T-helper 17 cell (primary cell): ENCODE measurements around the gene KCNQ1OT1. TPM values are rescaled to one million over a fixed set of nuclear protein-coding genes. Genes with fewer than 3 reads are reported as not detected.

Experiments used
- ATAC-seq: fragments of 150-1000 bp; cut with Tn5 transposase; 2 replicates; pipeline ENCODE4 v1.10.0; 2021; ENCODE audit warnings: mild to moderate bottlenecking, moderate library complexity
- DNase-seq, 3 donors: peaks; one replicate each; pipeline versions ENCODE4 v3.0.0 to v3.0.0-alpha.2; 2020 to 2021
- H3K9me3 ChIP-seq: one replicate; pipeline ENCODE4 v1.7.0; 2013; ENCODE audit warnings: low read length, mild to moderate bottlenecking; ENCODE audit not compliant: control insufficient read depth, poor library complexity, severe bottlenecking
- H3K27ac Mint-ChIP-seq: one replicate; pipeline ENCODE4 v1.8.0; 2022; ENCODE audit warnings: mild to moderate bottlenecking, moderate library complexity, mixed read lengths
- H3K27me3 Mint-ChIP-seq: one replicate; pipeline ENCODE4 v1.8.0; 2022; ENCODE audit warnings: mixed read lengths
- H3K36me3 Mint-ChIP-seq: one replicate; pipeline ENCODE4 v1.8.0; 2022; ENCODE audit warnings: low read depth, mixed read lengths
- H3K4me1 Mint-ChIP-seq: one replicate; pipeline ENCODE4 v1.8.0; 2022; ENCODE audit warnings: mild to moderate bottlenecking, mixed read lengths
- H3K4me3 Mint-ChIP-seq: one replicate; pipeline ENCODE4 v1.8.0; 2022; ENCODE audit warnings: mild to moderate bottlenecking, moderate library complexity, mixed read lengths
- total RNA-seq, 4 donors: library from RNA in 2 of 4; stranded (reverse) in 2 of 4; gene quantifications; one replicate each; pipeline ENCODE4 v1.2.3 and lab custom pipeline; 2022 to 2026

Gene KCNQ1OT1
- total RNA-seq, 2 donors from 2014 or later = 0.20 to 0.23 TPM

DNA sequence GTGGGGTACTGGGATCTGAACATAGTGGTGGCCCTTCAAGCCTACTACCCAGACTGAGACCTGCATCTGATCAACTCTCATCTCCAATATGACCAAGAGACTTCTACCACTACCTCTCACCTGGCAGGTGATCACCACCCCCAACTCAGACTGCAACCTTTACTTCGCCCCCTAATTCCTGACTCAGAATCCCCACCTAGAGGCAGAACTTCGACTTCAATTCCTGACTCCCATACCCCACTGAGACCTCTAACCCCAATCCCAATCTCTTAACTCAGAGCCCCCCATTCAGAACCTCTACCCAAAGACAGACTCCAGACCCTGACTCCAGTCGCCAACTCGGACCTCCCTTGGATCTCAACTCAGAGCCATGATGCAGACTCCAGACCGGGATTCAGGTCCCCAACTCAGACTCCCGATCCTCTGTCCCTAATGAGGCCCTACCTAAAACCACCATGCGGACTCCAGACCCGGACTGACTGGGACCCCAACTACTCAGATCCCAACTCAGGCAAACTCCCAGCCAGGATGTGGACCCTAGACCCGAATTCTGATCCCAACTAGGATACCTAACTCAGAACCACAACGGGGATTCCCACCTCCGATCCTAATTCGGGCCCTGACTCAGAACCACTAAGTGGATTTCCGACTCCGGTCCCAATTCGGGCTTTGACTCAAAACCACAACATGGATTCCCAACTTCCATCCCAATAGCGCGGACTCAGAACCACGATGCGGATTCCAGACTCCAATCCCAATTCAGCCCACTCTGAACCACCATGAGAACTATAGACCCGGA is 1.2 kb downstream of the KCNQ1OT1 start:
- H3K4me1 Mint-ChIP-seq = peaks cover 15% of the 10 kb centered on the region
- peak overlapping the region; percentile 84 for H3K4me3 Mint-ChIP-seq
- DNase-seq (no peak), ATAC-seq (no peak)
- H3K27me3 Mint-ChIP-seq = peaks cover 7% of the 10 kb centered on the region
- peaks cover 3% of the 10 kb centered on the region for H3K36me3 Mint-ChIP-seq
- no peak overlapping the region for H3K27ac Mint-ChIP-seq
- H3K9me3 ChIP-seq = no peaks in the 10 kb centered on the region

DNA sequence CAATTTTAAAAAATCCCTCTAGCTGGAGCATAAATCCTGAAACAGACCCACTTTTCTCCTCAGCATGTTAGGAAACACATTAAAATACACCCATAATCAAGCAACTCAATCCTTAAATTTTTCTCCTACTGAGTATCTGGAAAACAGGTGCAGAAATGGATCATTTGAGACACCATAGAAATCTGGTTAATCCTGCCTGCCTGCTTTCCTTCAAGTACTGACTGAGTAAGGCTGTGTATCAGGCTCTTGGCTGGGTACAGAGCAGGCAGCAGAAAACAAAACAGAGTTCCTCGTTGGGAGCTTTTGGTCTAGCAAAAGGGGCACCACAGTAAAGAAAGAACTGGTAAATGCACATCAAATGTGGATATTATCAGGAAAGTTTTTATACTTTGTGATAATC is 1.9 kb downstream of the KCNQ1OT1 start:
- Mint-ChIP-seq H3K4me3 (no peak overlapping the region), H3K4me1 (peaks cover 15% of the 10 kb centered on the region), H3K27ac (no peak overlapping the region), H3K36me3 (peaks cover 3% of the 10 kb centered on the region), H3K27me3 (peaks cover 7% of the 10 kb centered on the region)
- no peak for DNase-seq
- no peaks in the 10 kb centered on the region for H3K9me3 ChIP-seq
- ATAC-seq = no peak

DNA sequence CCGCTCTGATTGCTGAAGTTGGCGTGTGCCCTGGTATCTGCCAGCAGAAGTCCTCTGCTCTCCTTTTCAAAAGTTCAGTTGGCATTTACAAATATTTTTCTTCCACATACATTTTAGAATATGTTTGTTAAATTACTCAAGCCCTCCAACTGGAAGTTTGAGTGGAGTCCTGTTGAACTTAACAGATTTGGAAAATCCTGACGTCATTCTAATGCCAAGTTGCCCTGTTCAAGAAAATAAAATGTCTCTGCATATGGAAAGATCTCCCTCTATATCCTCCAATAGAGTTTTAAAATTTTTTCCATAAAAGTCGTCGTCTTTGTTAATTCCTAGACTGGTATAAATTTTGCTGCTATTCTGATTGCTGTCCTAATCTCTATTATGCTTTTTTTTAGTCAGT is 3.3 kb downstream of the KCNQ1OT1 start:
- H3K36me3 Mint-ChIP-seq = peaks cover 3% of the 10 kb centered on the region
- ATAC-seq = no peak

DNA sequence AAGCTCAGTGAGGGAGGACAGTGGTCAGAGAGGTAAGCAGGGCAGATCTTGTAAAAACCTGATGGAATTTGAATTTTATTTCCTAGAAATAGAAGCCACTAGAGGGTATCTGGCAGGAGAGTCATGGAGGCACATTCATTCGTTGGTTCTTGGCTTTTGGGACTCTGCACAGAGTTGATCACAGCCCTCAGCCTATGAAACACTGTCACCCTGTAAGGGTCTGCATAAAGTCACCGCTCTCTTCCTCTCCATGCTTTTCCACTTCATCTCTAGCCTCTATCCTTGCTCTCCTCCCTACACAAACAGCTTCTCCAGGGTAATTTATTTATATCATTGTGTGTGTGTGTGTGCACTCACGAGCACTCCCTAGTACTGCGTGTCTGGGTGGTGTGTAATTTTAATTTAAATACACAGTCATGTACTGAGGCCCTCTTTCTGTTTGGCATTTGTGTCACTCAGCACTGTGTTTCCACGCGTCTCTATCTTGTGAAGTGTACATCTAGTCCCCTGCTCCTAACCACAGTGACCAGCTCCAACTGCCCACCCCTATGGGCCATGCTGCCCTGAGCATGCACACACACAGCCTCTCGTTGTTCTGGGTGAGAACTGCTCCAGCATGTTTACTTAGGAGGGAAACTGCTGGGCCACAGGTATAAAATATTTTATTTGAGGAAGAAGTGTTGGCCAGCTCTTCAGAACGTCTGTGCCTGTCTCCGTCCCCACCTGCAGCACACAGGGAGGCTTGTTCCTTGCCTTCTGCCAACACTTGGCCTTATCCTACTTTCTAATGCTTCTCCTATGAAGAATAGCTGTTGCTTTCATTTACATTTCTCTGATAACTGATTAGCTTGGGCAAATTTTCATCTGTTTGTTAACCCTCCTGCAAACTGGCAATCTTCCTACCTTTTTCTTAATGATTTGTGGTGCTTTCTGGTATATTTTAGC is 4.5 kb downstream of the KCNQ1OT1 start:
- H3K4me1 Mint-ChIP-seq = peaks cover 20% of the 10 kb centered on the region
- peaks cover 7% of the 10 kb centered on the region for H3K27me3 Mint-ChIP-seq
- peaks cover 3% of the 10 kb centered on the region for H3K36me3 Mint-ChIP-seq
- H3K4me3 Mint-ChIP-seq = no peak overlapping the region
- peak overlapping the region; percentile 34 for H3K27ac Mint-ChIP-seq
- DNase-seq = no peak
- no peaks in the 10 kb centered on the region for H3K9me3 ChIP-seq
- ATAC-seq = no peak

More for the DNA sequence above, 3.3 kb downstream of the KCNQ1OT1 start:
- no peak for DNase-seq
- H3K27ac Mint-ChIP-seq = no peak overlapping the region
- H3K9me3 ChIP-seq = no peaks in the 10 kb centered on the region
- peaks cover 19% of the 10 kb centered on the region for H3K4me1 Mint-ChIP-seq
- H3K4me3 Mint-ChIP-seq = no peak overlapping the region
- H3K27me3 Mint-ChIP-seq = peaks cover 7% of the 10 kb centered on the region

DNA sequence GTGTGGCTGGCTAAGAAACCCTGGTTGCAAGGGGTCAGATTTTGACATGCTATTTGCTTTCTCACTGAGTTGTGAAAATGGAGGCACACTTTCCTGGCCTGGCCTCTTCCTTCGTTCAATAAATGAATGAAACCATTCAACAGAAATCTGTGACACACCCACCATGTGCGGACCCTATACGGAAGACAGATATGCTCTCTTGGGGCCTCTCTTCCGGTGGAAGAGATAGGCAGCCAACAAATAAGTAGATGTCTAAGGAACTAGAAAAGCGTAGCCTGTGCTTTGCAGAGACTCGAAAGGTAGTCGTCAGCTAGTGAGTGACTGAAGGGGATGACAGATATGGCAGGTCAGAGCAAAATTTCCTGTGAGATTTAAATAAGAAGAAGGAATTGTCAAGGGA is 5.3 kb downstream of the KCNQ1OT1 start:
- peaks cover 3% of the 10 kb centered on the region for H3K36me3 Mint-ChIP-seq
- H3K4me1 Mint-ChIP-seq = peaks cover 24% of the 10 kb centered on the region
- no peak overlapping the region for H3K27ac Mint-ChIP-seq
- ATAC-seq = no peak
- DNase-seq = no peak
- H3K4me3 Mint-ChIP-seq = no peak overlapping the region
- H3K27me3 Mint-ChIP-seq = peaks cover 7% of the 10 kb centered on the region
- no peaks in the 10 kb centered on the region for H3K9me3 ChIP-seq

DNA sequence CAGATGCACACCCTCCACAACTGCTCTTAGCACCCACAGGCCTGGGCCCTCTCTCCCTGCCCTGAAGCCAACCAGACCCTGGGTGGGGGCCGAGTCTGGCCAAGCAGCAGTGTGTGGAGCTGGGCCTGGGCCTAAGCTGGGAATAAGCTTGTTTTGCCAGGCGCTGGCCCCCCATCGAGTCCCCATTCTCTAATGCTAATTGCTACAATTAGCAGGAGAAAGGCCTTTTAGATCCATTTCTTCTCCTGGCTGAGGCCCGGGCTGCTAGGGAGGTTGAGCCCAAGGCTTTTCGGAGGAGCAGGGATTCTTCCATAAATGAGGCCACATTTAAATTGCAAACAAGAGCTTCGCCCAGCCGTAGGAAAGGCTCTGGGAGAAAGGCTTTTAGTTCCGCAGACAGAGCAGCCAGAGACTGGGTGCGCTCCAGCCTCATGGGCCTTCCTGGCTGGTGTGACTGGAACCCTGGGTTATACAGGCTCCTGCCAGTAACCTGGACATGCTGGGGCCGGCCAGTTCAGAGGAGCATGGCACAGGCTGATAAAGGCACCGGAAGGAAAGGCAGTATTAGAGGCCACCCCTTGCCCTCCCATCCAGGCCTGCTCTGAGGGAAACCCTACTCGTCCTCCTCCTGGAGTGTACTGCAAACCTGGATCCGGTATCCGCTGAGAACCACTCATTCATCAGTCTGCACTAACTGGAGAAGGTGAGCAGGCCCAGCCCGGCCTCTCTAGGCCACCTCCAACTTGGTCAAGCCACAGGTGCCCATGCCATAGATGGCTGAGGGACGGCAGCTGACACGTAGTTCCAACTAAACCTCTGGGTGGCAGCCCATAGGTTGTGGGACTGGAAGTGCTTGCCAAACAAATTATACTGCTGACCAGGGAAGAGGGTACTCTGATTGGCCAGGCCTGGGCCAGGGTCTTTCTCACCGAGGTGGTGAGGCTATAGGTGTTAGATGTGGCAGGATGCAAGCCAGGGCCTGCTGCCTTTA is 6.2 kb downstream of the KCNQ1OT1 start:
- no peak overlapping the region for H3K4me3 Mint-ChIP-seq
- peaks cover 3% of the 10 kb centered on the region for H3K36me3 Mint-ChIP-seq
- no peaks in the 10 kb centered on the region for H3K9me3 ChIP-seq
- peak overlapping the region; percentile 6 for H3K27ac Mint-ChIP-seq
- peaks cover 2% of the 10 kb centered on the region for H3K27me3 Mint-ChIP-seq
- ATAC-seq = no peak
- H3K4me1 Mint-ChIP-seq = peaks cover 20% of the 10 kb centered on the region
- DNase-seq = no peak

DNA sequence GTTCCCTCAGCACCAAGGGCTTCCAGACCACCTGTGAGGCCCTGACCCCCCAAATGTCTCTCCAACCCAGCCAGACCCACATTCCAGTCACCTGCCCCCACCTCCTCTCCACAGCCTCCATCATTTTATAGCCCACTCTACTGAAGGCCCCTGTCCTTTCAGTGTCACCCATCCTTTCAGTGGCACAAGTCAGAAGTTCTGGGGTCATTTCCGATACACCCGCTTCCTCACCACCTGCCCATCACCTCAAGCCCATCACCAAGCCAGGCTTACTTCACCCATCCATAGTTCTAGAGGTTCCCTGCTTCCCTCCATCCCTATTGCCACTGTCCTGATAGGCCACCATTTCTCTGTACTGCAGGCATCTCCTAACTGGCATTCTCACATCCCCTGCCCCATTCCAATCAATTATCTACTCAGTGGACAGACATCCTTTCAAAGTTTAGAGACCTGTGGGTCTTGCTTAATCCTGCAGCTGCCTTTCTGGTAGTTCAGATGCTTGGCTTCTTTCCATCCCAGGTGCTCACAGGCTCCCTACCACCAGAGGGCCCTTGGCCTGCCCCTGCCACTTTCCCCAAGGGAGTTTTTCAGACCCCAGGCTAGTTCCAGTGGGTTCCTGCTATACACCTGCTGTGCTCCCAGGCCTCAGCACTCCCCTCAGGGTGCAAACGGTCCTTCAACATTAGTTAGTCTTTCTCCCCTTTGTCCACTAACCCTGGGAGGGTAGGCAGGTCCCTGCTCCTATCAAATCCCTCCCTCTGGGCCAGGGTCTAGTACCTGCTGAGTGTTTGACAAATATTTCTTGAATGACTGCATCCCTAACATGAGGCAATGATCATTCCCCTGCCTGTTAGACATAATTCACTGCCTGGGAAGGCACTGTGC is 7.6 kb downstream of the KCNQ1OT1 start:
- H3K27me3 Mint-ChIP-seq = no peaks in the 10 kb centered on the region

DNA sequence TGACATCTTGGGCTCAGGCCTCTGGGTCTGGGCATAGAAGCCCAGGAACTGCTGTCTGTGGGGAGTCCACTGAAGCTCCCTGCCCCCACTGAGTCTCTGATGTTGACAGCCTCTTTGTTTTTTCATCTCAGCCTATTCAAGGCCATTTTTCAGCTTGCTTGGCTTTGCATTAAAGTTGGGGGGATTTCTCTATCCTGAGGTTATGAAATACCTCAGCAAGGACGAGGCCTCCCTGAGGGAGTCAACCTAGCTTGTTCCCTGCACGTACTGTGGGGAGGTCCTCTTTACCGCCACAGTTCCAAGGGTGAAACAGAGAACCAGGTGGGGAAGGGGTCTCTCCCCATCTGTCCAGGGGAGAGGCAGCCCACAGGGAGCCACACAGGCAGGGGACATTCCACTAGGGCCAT is 8.4 kb downstream of the KCNQ1OT1 start:
- H3K9me3 ChIP-seq = no peaks in the 10 kb centered on the region
- ATAC-seq = no peak
- Mint-ChIP-seq H3K27ac (no peak overlapping the region), H3K4me1 (peaks cover 15% of the 10 kb centered on the region), H3K36me3 (peaks cover 3% of the 10 kb centered on the region), H3K4me3 (no peak overlapping the region), H3K27me3 (no peaks in the 10 kb centered on the region)
- DNase-seq = no peak

More for the DNA sequence above, 7.6 kb downstream of the KCNQ1OT1 start:
- no peaks in the 10 kb centered on the region for H3K9me3 ChIP-seq
- Mint-ChIP-seq H3K36me3 (peaks cover 3% of the 10 kb centered on the region), H3K4me3 (no peak overlapping the region), H3K4me1 (peaks cover 17% of the 10 kb centered on the region), H3K27ac (peak overlapping the region; percentile 6)
- no peak for DNase-seq
- ATAC-seq = no peak

DNA sequence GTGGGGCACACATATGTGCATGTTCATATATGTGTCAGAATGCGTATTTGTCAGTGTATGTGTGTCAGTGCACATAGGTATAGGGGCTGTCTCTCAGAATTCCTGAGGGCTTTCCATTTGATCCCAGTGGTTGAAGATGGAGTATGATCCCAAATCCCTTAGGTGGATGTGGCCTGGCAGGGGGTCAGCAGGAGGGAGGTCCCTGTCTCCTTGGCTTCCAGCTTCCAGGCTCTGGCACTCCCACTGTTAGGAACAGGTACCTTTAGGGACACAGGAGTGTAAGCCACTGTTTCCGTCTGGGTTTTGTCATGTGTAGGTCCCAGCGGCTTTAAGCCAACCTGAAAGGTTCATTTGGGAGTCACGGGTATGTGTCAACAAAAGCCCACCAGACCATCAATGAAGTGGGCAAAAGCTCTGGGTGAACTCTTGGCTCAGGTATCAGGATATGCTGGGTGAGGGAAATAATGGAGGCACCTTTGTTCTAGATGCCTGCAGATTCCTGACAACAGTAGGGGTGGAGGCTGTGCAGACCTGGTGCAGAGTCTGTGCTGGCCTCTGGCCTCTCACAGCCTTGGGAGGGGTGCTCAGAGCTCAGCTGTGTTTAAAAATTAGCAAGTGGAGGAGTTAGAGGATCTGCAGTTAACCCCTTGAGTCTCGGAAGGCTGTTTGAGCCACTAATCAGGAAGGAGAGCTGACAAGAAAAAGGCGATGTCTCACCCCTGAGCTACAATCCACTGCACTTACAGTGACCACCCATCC is 9.0 kb downstream of the KCNQ1OT1 start:
- Mint-ChIP-seq H3K4me3 (no peak overlapping the region), H3K36me3 (peaks cover 3% of the 10 kb centered on the region), H3K4me1 (peaks cover 15% of the 10 kb centered on the region), H3K27me3 (no peaks in the 10 kb centered on the region), H3K27ac (no peak overlapping the region)
- no peaks in the 10 kb centered on the region for H3K9me3 ChIP-seq
- DNase-seq (no peak), ATAC-seq (no peak)

DNA sequence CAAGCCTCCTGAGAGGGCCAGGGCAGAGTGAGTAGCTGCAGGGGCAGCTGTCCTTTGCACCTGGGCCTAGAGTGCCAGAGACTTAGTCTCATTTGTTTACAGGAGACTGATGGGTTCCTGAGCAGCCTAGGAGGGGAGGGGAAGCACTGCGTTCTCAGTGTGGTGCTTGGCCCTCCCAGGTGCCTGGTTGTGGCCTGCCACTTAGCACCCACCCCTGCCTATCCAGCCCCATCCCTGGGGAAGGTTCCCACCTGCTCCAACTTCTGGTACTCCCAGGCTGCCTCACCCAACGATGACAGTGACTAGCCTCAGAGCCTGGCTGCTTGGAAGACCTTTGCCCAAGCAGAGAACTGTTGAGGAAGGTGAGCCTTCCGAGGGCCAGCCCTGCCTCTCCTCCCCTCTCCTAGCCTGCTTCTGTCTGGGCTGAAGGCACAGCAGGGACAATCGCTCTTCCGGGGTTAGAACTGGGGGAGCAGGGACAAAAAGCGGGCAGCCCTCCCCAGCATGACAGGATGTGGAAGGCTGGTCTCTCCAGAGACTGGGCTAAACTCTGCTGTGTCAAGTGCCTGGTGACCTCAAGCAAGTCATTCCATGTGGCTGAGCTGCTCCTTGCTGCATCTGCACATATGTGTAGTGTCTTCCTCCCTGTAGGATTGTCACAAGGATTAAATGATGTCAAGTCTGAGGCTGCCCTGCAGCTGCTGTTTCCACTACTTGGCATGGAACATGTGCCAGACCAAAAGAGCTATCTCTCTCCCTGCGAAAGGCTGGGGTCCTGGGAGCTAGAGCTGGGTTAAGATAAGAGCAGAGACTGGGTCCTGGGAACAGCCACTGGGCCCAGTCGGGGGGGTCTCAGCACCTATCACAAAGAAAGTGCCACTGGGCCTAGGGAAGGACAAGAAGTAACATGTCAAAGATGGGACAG is 9.9 kb downstream of the KCNQ1OT1 start:
- peaks cover 15% of the 10 kb centered on the region for H3K4me1 Mint-ChIP-seq
- no peaks in the 10 kb centered on the region for H3K9me3 ChIP-seq
- H3K27ac Mint-ChIP-seq = no peak overlapping the region
- H3K4me3 Mint-ChIP-seq = no peak overlapping the region
- ATAC-seq (no peak), DNase-seq (no peak)
- peaks cover 3% of the 10 kb centered on the region for H3K36me3 Mint-ChIP-seq
- no peaks in the 10 kb centered on the region for H3K27me3 Mint-ChIP-seq
